Panc1 (cell line): ENCODE results near the gene ITGAV.

ENCODE experiments used
- CTCF ChIP-seq: fragments of 450-650 bp; IDR thresholded peaks from 2 replicates; pipeline ENCODE4 v1.5.1; 2017; ENCODE audit warnings: mild to moderate bottlenecking
- TCF7L2 ChIP-seq: IDR thresholded peaks from 2 replicates; pipeline ENCODE4 v1.6.1; 2011; ENCODE audit warnings: mild to moderate bottlenecking, low read depth, low read length, inconsistent platforms

DNA sequence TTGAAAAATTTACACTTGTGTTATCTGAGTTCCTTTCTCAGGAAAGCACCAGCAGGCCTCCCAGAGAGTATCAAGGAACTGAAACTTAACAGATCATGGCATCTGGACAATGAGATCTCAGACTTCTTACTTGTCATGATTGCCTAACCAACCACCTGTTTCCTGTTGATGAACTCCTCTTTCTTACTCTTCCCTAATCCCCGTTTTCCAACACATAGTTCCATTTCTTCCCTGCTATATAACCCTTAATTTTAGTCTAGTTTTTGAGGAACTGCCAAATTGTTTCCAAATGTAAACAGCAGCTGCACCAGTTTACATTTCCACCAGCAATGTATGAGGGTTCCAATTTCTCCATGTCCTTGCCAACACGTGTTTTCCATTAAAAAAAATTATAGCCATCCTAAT, 98.0 kb downstream of the ITGAV start:
- TF ChIP-seq CTCF = no peak
- TF ChIP-seq TCF7L2 = no peak
